WI38 (cell line): ENCODE results near the gene SUPT20H.

Experiments used
- H3K4me3 ChIP-seq: 2 replicates; pipeline ENCODE4 v1.5.1; 2011; ENCODE audit warnings: low read depth, mild to moderate bottlenecking, control low read depth, low read length
- CTCF ChIP-seq: IDR thresholded peaks from 2 replicates; pipeline ENCODE4 v1.5.1; 2012; ENCODE audit warnings: low read depth, mild to moderate bottlenecking, control low read depth, low read length

The SUPT20H gene

GRCh38 chr13:37037241-37037640 is 22.2 kb downstream of the SUPT20H start:
- H3K4me3 ChIP-seq: no peak overlapping the region
- no peak for TF ChIP-seq CTCF

GRCh38 chr13:37029617-37030016 is 29.9 kb downstream of the SUPT20H start:
- TF ChIP-seq CTCF: no peak
- H3K4me3 ChIP-seq: no peak overlapping the region

- H3K4me3 ChIP-seq: no peak overlapping the region
- TF ChIP-seq CTCF: no peak
Observed at GRCh38 chr13:37027639-37028038, 31.8 kb downstream of the SUPT20H start.

- H3K4me3 ChIP-seq: no peak overlapping the region
- TF ChIP-seq CTCF: no peak
Observed at GRCh38 chr13:37026771-37027170, 32.7 kb downstream of the SUPT20H start.

GRCh38 chr13:37023871-37024270 is 35.6 kb downstream of the SUPT20H start:
- TF ChIP-seq CTCF: no peak

GRCh38 chr13:37014609-37015008 is 44.9 kb downstream of the SUPT20H start:
- TF ChIP-seq CTCF: no peak
- H3K4me3 ChIP-seq: no peak overlapping the region

More at GRCh38 chr13:37023871-37024270, 35.6 kb downstream of the SUPT20H start:
- no peak overlapping the region for H3K4me3 ChIP-seq

- TF ChIP-seq CTCF: no peak
- H3K4me3 ChIP-seq: no peak overlapping the region
Observed at GRCh38 chr13:37011788-37012187, 47.7 kb downstream of the SUPT20H start.
